ENCODE measurements around the gene ERC2. TPM values are rescaled to one million over a fixed set of nuclear protein-coding genes. Genes with fewer than 3 reads are reported as not detected.

Gene ERC2
- total RNA-seq, 1 donor from 2014 or later = 0.65 TPM

DNA sequence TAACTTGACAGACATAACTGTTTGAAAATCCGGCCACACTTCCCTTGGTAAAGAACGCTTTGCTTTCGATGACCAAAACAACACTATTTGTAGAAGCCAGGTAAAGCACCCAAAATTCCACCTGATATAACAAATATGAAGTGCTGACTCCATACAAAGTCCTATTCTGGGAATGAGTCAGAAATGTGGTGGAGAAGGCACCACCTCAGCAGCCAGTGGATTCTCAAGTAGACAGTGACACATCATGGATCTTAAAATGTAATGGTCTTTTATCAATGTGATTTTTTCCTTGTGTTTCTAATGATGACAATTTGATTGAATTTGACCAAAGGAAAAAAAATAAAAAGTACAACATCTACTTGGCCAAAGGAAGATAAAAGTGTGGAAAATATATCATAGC, 846.2 kb downstream of the ERC2 start:
- no peak overlapping the region for H3K27ac Mint-ChIP-seq (ENCODE audit: unreplicated experiment)
- H3K27me3 Mint-ChIP-seq (ENCODE audit: low read depth) = no peaks in the 10 kb centered on the region
- H3K4me3 Mint-ChIP-seq (ENCODE audit: unreplicated experiment) = no peak overlapping the region
- no peaks in the 10 kb centered on the region for H3K36me3 Mint-ChIP-seq (ENCODE audit: low read depth)
- H3K9me3 Mint-ChIP-seq (ENCODE audit: low read depth) = no peaks in the 10 kb centered on the region
- DNase-seq (ENCODE audit: low spot score) = no peak
- peaks cover 41% of the 10 kb centered on the region for H3K4me1 Mint-ChIP-seq (ENCODE audit: low read depth)
- peak; percentile 32 for TF ChIP-seq CTCF (IDR thresholded peaks at IDR 0.05)

- Mint-ChIP-seq H3K9me3 (ENCODE audit: low read depth) (no peaks in the 10 kb centered on the region), H3K4me1 (ENCODE audit: low read depth) (peaks cover 41% of the 10 kb centered on the region)
- TF ChIP-seq CTCF (IDR thresholded peaks at IDR 0.05) = no peak
Measured at GRCh38 chr3:55621648-55622047, 846.6 kb downstream of the ERC2 start.

DNA sequence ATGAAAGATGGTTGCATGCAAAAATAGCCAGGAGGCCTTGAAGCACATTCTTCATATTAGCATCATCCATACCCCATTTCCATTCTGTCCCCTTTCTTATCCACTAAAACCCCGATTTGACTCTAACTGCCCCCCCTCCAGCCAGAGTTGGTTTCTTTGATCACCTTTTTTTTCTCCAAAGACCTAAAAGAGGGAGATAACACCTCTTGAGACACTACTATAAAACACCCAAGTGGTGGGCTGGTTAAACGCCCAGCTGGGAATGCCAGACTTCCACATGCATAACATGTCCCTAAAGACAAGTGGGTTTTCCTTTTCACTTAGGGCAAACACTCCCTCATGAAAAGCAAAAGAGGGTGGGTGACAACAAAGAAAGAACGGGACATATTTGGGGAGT, 847.2 kb downstream of the ERC2 start:
- H3K27me3 Mint-ChIP-seq (ENCODE audit: low read depth) = no peaks in the 10 kb centered on the region
- no peaks in the 10 kb centered on the region for H3K36me3 Mint-ChIP-seq (ENCODE audit: low read depth)
- H3K9me3 Mint-ChIP-seq (ENCODE audit: low read depth) = no peaks in the 10 kb centered on the region
- no peak for TF ChIP-seq CTCF (IDR thresholded peaks at IDR 0.05)
- H3K4me1 Mint-ChIP-seq (ENCODE audit: low read depth) = peaks cover 39% of the 10 kb centered on the region
- H3K27ac Mint-ChIP-seq (ENCODE audit: unreplicated experiment) = no peak overlapping the region
- no peak for DNase-seq (ENCODE audit: low spot score)
- H3K4me3 Mint-ChIP-seq (ENCODE audit: unreplicated experiment) = no peak overlapping the region

More at GRCh38 chr3:55621648-55622047, 846.6 kb downstream of the ERC2 start:
- no peaks in the 10 kb centered on the region for H3K27me3 Mint-ChIP-seq (ENCODE audit: low read depth)
- H3K4me3 Mint-ChIP-seq (ENCODE audit: unreplicated experiment) = no peak overlapping the region
- H3K36me3 Mint-ChIP-seq (ENCODE audit: low read depth) = no peaks in the 10 kb centered on the region
- no peak overlapping the region for H3K27ac Mint-ChIP-seq (ENCODE audit: unreplicated experiment)
- DNase-seq (ENCODE audit: low spot score) = no peak

DNA sequence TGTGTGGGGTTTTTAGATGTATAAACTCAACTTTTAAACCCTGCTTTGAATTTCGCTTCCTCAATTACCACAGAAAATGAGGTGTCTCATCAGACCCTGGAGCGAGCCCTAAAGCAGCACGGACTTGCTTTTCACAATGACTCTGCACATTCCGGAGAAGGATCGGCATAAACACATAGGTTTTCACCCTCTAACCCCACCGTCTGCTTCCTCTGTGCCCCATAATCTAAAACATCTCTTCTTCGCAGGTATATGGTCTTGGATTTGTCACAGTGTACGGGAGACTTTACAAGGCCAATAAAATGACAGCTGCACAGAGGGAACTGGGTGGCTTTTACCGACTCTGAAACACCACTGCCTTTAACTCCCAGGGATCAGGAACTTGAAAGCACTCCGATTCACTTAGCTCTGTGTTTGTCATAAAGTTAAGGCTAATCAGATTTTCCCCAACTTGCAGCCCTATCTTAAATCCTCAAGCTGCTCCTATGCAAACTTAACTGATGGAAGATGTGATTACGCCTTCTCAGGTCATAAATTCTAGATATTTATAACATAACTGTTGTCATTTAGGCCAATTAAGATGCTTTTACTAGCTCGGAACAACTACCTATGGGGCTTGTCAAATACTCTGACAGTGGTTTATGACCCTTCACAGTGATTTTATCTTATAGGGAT, 847.8 kb downstream of the ERC2 start:
- H3K9me3 Mint-ChIP-seq (ENCODE audit: low read depth) = no peaks in the 10 kb centered on the region
- no peak for DNase-seq (ENCODE audit: low spot score)
- peaks cover 37% of the 10 kb centered on the region for H3K4me1 Mint-ChIP-seq (ENCODE audit: low read depth)
- no peak for TF ChIP-seq CTCF (IDR thresholded peaks at IDR 0.05)
- peak overlapping the region; percentile 7 for H3K4me3 Mint-ChIP-seq (ENCODE audit: unreplicated experiment)
- no peaks in the 10 kb centered on the region for H3K36me3 Mint-ChIP-seq (ENCODE audit: low read depth)
- peak overlapping the region; percentile 14 for H3K27ac Mint-ChIP-seq (ENCODE audit: unreplicated experiment)
- H3K27me3 Mint-ChIP-seq (ENCODE audit: low read depth) = no peaks in the 10 kb centered on the region

DNA sequence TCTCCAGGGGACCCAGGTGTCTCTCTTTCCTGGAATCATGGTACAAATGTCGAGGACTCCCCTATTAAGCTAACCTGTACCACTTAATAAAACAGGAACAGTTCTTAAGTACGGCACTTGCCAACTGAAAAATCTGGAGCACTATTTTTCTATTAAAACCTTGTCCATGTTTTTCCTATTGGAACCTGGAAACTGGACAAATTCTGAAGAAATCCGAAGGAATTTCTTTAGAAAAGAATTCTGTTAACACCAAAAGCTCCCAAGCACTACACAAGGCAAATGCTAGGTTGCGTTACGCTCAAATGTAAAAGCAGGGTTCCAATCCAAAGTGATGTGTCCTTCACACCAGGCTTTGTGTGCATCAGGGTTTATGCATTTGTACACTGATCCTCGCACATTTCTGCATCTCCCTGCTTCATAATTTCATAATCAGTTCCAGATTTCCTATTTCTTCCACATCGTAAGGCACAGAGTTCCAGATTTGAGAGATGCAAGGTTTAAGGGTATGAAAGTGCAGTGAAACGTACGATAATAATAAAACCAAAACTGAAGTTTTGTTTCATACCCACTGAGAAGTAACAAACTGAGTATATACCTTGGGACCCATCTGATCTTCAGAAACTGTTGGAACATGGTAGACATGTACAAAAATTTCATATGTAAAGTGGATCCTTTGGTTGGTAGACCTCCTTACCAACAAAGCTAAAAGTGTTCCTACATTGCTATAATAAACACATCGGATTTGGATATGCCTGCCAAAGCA, 849.0 kb downstream of the ERC2 start:
- TF ChIP-seq CTCF (IDR thresholded peaks at IDR 0.05) = no peak
- DNase-seq (ENCODE audit: low spot score) = no peak

More for the DNA sequence above, 849.0 kb downstream of the ERC2 start:
- Mint-ChIP-seq H3K27ac (ENCODE audit: unreplicated experiment) (no peak overlapping the region), H3K27me3 (ENCODE audit: low read depth) (no peaks in the 10 kb centered on the region), H3K36me3 (ENCODE audit: low read depth) (no peaks in the 10 kb centered on the region), H3K9me3 (ENCODE audit: low read depth) (no peaks in the 10 kb centered on the region), H3K4me3 (ENCODE audit: unreplicated experiment) (no peak overlapping the region), H3K4me1 (ENCODE audit: low read depth) (peaks cover 41% of the 10 kb centered on the region)

Data from chondrocyte (in vitro differentiated cells).